ENCODE results near the gene ATG7.
"Not testable (repeated sequence)": the region's sequence is repeated elsewhere in the genome, so short reads cannot be mapped to it uniquely, and the experiment has no call there.

The ATG7 gene

DNA sequence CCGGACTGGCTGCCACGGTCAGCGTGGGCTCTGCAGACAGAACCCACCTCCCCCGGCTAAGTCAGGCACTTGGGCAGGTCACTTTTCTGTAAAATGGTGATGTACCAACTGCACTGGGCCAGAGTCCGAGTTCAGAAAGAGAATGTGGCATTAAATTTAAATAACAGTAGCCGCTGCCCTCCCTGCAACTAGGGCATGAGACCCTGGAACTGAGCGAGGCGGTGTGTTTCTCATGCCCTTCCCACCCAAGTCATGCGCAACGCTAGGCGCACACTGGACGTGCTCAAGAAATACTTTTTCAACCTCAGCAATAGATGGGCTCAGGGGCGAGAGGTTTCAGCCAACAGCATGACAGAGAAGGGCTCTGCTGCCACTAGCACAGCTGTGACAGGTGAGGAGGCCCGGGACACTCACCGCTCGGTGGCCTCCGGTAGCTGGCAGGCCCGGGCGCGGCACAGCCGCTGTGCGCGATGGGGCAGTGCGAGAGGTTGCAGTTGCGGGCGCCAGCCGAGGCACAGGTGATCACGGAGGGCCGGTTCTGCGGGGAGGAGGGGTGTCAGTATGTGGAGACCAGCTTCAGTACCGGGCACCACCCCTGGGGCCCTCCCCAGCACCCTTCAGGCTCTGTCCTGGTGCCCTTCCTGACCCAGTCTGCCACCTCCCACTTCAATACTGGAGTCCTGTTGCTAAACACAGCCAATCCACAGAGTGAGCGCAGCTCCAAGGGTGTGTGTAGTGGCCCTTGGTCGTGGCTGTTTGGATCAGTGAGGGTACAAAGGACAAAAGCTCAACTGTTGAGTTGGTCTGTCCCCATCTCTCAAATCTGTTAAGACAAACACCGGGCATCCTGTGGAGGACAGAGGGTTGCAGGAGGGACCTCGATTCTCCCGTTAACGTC lies 287.0 kb downstream of the ATG7 start:
- DNase-seq: no peak

DNA sequence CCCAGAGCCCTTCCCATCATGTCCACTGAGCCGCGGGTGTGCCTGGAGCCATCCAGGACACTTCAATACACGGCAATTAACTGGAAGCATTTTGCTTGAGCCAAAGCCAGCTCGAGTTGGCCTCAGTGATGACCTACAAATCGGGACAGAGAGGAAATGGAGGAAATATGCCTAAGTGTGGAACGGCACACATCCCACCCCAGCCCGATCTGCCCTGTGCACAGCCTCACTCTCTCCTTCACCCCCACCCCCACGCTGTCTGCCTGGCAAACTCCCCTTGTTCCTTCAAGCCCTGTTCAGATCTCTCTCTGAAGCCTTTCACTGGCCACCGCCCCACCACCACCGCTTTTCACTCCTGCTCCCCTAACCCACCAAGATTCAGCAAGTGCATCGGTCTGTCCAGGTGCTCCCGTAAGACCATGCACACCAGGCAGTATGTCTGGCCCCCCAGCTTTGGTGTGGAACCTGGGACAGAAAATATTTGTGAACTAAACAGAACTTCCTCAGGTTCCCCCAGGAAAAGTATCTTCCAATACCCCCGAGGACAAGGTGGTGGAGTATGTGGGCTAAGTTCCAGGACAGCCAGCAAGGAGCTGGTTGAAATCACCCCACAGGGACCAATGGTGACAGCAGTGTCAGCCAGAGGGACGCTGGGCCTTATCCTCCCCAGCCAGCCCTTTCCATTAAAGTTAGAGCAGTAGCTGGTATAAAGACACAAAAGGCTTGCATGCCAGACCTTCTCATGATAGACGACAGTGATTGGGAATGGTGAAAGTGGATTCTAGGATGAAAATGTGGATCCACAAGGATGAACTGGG lies 287.8 kb downstream of the ATG7 start:
- no peak for DNase-seq

DNA sequence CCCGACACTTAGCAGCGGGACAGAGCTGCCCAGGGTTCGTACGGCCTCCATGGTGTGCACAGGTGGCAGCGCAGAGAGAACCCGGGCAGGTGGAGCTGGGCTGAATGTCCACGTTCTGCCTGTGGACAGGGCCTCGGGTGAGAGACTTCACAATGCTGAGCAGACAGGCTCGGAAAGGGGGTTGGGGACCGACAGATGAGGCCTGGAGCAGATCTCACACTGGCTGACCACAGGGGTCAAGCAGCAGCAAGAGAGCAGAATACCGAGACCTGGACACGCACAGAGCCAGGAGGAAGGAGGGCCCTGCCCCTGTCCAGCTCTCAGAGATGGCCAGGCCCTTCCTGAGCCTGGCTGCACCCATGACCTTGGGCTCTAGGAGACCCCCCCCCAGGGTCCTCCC lies 288.5 kb downstream of the ATG7 start:
- no peak for DNase-seq

DNA sequence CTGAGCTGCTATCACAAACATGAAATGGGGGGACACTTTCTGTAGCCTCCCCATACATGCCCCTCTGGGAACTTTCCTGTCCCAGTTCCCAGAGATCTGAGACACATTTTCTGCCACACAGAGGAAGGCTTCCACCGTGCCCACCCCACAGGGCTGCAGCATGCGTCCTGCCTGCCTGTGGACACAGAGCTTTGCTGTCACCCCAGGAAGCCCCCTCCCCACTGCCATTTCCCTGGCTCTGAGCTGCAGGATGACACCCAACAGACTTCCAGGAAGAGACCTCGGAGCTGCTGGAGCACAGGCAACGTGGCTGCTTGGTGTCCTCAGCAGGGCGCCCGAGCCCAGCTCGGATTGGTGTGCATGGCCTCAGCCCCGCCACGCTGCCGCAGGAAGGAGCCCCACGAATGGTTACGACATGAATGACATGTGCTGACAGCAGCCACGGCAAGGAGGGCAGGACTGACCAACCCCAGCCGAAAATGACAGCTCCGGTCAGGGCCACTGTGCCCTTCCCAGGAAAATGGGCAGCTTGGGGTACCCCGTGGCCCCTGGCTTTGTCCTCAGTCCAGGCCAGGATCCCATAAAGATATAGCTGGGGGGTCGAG lies 290.2 kb downstream of the ATG7 start:
- no peak for DNase-seq

DNA sequence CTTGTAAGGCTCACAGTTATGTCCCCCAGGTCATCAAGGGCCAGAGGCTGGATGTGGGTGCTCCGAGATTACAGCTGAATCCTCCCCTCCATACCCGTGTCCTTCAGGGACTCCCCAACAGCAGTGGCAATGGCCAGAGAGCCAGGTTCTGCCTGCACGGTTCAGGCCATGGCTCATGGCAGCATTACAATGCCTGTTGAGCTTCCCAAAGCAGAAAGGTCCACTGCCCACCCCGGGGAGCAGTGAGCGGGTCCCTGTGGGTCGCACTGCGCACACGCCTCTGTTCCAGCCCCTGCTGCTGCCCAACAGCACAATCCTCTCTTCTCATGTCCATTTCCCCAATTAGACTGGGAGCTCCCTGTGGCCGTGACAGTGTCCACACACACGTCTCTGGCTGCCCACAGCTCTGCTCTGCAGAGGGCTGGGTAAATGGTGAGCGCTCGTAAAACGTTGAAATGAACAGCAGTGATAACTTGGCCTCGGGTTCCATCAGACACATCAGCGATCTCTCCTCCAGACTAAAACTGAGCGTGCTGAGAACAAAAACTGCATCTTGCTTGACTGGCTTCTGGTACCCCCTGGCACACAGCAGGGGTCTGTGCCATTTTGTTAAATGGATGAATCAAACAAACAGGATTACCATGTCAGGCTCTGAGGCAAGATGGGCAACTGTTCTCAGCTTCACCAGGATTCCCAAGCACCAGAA lies 291.1 kb downstream of the ATG7 start:
- no peak for DNase-seq

DNA sequence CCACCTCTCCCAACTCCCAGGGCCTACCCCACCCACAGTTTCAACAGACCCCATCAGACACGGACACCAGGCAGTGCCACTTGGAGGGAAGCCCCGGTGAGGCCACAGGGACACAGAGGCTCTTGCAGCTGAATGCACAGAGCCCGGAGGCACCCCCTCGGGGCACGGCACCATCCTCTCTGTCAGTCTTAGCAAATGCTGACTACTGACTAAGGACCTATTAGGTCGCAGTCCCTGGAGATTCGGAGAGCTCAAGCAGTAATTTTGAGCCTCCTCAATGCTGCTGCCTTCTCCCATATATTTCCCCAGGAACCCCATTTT lies 291.6 kb downstream of the ATG7 start:
- no peak for DNase-seq

DNA sequence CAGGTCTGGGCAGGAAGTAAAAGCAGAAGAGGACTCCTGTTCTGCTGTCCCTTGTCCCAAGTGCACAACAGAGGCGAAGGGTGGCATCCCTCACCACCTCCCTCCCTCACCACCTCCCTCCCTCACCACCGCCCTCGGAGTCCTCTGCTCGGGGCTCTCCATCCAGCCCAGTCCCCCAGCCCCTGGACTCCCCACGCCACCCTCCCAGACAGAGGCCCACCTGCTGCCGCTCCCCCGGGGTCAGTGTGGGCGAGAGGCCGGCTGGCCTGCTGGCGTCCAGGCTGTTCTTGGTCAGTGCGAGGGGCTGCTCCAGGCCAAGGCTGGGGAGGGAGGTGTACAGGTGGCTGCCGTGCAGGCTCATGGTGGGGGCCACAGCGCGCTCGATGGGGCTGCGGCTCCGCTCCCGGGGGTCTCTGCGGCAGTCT lies 292.4 kb downstream of the ATG7 start:
- DNase-seq: no peak

DNA sequence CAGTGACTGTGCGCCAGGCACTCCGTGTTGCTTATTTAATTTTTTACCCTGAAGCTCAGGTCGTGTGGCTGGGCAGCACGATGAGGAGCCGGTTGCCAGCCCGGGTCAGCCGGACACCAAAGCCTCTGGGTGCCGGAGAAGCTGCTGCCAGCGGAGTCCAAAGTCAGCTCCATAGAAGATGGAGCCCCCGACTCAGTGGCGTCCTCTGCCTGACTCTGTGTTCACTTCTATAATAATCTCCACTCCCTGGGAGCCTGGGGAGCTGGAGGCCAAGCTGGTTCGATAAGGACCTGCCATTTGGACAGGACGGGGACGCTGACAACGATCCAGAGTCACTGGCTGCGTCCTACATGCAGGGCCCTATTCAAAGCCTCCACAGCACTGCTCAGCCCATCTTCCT lies 292.9 kb downstream of the ATG7 start:
- DNase-seq: no peak

DNA sequence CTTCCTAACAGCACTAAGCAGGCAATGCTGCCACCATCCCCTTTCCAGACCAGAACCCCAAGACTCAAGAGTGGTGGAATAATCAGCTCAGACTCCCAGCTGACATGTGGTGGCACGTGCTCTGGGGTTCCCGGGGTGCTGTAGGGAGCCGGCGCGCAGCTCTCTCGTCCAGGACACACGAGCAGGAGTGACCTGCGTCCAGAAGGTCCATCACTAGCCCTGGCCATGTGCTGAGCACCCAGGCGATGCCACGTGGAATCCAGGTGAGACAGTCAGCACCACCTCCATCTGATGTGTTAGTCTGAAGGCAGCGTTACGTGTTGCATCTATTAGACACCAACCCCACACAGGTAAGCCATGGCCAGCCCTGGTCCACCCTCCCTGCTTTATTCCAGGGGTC lies 293.3 kb downstream of the ATG7 start:
- DNase-seq: no peak

DNA sequence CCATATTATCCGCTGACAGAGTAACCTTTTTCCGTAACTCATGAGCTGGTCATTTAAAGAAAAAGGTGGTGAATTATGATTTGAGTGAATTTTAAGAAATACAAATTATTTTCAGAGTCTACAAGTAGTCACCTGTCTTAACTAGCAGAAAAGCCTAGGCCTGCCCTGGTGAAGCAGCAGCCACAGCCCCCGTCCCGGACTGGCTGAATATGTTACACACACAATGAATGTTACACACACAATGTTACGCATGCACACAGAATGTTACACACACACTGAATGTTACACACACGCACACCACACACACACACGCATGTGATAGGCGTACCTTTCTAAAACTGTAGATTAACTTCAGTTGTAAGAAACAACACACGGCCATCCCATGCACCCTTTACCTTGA lies 293.7 kb downstream of the ATG7 start:
- no peak for DNase-seq

DNA sequence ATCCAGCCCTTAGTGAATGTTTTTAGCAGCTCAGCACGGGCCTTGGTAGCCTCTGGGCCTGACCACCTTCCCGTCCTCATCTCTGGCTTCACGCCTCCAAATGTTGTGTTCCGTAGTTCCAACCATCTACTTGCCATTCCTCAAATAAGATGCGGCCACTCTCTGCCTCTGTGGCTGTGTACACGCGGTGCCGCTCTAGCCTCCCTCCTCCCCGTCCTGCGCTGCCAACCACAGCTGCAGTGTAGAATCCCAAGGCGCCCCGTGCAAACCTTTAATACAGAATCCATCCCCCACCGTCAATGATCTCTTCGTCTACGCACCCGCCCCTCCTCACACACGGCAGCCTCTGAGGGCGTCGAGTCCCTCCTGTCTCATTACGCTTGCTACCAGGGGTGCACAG lies 294.3 kb downstream of the ATG7 start:
- DNase-seq: no peak

DNA sequence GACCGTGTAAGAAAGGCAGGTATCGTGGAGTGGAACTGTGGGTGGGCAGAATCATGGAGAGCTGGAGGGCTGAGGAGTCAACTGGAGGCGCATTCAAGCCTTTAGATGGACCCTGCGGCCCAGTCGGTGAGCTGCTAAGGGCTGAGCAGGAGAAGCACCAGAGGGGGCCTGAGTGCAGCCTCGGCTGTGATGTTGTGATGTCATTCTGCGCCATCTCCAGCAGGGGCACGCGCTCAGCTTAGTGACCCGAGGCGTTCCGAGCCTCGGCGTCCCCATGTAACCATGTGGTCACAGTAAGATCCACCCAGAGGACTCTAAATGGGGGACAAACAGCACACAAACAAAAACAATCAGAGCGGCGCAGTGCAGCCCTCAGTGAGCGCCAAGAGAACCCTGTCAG lies 294.7 kb downstream of the ATG7 start:
- DNase-seq: peak; percentile 9

DNA sequence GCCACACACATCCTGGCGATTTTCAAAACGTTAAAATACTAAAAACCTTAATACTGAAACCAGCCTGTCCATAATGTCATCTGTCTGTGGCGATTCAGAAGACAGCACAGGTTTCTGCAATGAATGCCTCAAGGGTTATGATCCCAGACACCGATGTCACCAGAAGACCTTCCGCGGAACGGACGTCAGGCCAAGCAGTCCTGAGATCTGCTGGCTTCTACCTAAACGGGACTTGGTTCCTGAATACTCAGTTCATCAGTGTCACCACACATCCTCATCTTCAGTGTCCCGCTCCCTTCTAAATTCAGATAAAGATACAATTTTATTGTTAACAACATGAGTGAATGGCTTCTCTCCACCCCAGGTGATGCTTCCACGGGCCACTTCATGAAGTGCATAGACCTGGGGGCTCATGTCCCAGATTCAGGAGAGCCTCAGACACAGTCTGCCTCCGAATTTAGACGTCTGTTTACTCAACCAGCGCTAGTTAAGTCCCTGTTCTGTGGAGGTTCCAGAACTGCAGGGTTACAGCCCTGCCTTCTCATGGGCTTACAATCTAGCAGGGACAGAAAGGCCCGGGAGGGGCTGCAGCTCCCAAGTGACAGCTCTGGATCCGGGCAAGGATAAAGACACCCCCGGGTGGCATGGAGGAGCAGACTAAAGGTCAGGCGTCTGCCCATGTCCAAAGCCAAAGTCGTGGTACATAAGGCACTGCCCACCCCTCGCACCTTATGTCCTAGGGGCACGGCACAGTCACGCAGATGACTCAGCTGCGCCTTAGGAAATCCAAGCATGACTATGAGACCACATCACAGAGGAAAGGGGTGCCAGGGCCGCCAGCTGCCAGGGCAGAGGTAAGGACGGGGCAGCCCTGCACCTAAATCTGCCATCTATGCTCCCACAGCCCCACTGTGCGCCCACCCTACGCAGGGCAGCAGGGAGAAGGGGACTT lies 295.6 kb downstream of the ATG7 start:
- DNase-seq: no peak

DNA sequence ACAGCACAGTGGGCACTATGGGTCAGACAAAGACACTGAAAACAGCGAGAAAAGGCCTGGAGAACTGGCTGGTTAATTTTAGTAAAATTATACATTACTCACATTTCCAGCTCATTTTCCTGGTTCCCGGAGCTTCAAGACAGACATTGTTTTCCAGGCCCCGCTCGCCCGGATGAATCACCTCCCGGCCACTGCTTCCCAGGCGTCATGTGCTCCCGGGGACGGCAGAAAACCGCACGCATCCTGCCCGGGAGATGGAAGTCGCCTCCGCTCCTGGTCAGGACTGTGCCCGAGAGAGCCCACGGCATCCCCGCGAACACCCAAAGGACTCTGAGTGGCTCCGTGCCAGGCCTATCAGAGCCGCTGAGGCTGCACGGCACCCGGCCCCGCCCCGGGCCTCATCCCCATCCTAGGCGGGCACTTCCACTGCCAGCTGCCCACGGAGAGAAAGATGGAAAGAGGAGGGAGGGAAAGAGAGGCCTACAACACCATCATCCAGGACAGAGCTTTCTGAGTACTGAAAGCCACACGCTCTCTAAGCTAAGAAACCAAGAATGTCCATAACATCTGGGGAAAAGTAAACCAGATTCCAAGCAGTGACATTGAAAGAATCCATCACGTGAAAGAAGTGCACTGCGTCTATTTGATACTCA lies 296.4 kb downstream of the ATG7 start:
- no peak for DNase-seq

DNA sequence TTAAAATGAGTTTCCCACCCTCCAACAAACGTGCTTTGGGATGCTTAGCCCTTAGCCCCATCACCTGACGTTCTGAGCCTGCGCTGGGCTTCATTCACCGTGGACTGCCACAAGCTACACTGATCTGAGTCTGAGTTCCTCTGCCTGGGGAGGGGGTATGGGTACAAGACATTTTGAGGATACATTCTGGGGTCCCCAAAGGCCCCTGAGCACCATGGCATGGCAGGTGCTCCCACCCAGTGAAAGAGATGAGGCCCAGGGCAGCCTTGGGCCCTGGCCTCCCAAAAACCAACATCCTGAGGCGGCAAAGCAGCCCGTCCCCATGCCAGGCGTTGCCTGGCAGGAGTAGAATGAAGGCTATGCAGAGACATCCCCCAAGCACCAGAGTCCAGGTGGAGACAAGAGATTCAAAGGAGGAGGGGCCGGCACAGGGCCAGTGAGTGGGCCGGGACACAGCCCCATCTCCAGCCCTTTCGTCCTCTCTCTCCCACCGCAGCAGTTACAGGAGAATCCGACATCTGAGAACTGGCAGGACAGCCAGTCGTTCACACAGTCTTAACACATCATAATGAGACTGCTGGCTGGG lies 297.1 kb downstream of the ATG7 start:
- DNase-seq: no peak

DNA sequence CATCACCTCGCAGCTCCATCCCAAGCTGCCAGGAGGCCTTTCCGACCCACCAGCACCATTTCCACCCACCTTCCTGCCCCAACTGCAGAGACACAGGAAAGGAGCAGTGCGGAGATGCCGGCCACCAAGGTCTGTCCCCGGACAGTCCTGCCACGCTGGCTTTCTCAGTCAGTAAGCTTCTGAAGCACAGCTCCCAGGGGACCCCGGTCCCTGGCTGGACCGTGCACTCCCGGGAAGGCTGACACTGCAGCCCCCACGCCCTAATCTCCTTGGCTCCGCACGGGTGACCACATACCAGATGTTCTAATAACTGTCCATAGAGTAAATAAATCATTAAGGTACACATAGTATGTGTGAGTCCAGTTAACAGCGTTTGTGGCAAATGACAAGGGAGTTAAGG lies 298.1 kb downstream of the ATG7 start:
- DNase-seq: peak; percentile 57

DNA sequence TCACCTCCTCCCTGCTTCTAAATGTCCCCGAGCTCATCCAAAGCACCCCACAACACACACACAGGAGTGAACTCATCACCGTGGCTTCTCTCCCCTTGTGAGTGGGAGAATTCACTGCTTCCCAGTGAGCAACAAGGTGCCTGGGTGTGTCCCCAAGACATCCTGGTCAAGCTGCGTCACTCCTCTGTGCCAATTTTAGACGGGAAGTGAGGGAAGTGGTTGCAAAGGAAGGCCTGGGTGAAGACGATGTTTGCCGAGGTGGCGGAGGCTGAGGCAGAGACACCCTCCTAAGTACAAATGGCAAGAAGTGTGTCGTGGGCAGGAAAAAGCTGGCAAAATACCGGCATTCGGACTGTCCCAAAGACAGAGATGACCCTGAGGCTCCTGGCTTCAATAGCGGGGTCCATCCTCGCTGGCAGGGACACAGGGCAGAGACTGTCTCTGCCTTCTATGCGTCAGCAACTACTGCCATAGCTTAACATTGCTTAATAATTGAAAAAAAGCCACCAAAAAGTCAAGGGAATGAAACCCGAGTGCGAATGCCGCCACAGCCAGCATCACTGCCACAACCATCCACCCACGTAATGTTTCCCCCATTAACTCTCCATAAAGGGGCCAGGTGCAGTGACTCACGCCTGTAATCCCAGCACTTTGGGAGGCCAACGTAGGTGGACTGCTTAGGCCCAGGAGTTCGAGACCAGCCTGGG lies 298.7 kb downstream of the ATG7 start:
- no peak for DNase-seq

DNA sequence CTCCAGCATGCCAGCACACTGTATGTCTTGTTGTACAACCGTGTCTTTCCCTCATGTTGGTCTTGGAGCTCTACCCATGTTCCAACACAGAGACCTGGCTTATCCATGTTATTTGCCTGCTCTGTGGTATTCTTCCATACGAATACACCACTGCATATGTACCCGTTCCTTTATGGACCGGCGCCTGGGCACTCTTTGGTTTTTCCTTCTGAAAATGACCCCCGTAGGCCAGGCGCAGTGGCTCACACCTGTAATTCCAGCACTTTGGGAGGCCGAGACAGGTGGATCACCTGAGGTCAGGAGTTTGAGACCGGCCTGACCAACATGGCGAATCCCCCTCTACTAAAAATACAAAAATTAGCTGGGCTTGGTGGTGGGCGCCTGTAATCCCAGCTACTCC lies 300.5 kb downstream of the ATG7 start:
- not testable (repeated sequence) for DNase-seq

DNA sequence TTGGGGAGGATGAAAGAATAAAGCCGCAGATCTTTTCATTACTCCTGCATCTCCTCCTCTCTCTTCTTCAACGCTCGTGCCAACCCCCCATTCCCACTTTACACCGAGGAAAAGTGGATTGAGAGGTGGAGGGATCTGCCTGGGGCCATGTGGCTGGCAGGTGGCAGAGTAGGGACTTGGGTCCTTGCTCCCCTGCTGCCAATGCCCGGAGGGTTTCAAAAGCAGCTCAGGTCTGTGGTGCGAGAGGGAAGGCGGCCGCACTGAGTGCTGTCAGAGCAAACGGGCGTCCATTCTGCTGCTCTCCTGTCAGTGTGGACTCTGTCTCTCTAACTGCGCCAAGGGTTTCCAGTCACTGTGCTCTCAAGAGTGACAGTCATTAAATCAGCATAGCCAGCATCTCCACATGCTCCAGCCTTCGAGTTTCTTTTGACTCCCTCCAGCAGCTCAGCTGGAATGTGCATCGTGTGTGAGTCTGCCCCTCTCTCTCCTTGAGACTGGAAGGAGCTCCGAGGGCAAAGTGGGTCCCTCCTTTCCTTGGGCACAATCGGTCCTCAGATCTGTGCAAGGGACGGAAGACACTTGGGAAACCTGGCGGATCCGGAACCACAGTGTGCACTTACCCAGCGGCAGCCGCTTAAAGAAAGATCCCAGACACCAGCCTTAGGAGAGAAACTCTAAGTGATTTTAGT lies 302.9 kb downstream of the ATG7 start:
- DNase-seq: no peak

DNA sequence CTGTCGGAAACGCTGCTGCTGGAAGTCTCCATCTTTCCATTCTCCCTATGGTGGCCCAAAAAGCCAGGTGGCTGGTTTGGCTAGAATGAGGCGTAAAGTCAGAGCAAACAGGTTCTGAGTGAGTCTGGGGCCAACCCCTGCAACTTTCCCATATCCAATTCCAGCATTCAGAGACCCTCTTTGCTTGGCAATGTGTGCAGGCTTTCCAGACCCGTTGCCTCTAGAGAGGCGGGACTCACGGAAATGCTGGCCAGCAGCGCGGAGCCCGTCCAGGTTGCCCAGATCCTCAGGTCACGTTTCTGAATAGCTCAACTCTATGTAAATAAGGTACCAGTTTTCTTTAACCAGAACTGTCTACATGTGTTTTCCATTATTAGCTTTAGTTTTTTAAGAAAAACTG lies 303.5 kb downstream of the ATG7 start:
- DNase-seq: no peak
